K562 (cell line): ENCODE results near the gene TMEM187. TPM values are rescaled to one million over a fixed set of nuclear protein-coding genes. Genes with fewer than 3 reads are reported as not detected.

Source experiments
- ATAC-seq: fragments of 200-7000 bp; cut with Tn5 transposase; 3 replicates; pipeline ENCODE4 v1.9.1; 2020; ENCODE audit warnings: moderate library complexity
- BruUV-seq: library from RNA; stranded (reverse); fragments of 400-500 nt; replicated peaks from 2 replicates; lab custom pipeline; 2021; lab: Mats Ljungman, UMichigan
- CTCF ChIA-PET: fragments of 300-600 bp; formaldehyde crosslinking; extraction: SDS; loops from one replicate; lab custom pipeline; 2021; ENCODE audit warnings: low intra/inter-chr PET ratio; lab: Yijun Ruan, JAX
- POLR2A ChIA-PET: fragments of 300-600, 350-650 bp; sonication (Branson Sonifier 250); formaldehyde crosslinking; extraction: SDS; loops from one replicate; lab custom pipeline; 2021; ENCODE audit warnings: antibody characterized with exemption, inconsistent platforms; lab: Yijun Ruan, JAX
- DNase-seq, 4 experiments: peaks; one replicate each; pipeline versions ENCODE4 v3.0.0 to v3.0.0-alpha.2; 2011 to 2018; ENCODE audit warnings: low spot score in 3 of 4, mixed read lengths in 3 of 4; ENCODE audit errors: extremely low read depth in 1 of 4
- FAIRE-seq: peaks from 2 replicates; lab custom pipeline; 2011; peaks lifted over from hg19 to GRCh38; lab: Jason Lieb, UNC
- H2AFZ ChIP-seq: 2 replicates; pipeline ENCODE4 v1.6.0; 2011; ENCODE audit warnings: low read depth, low read length, control low read depth, inconsistent platforms
- H3K27ac ChIP-seq: fragments of 200-600 bp; 3 replicates; pipeline ENCODE4 v1.8.0; 2011; ENCODE audit warnings: low read depth, mild to moderate bottlenecking, control low read depth, inconsistent platforms, low read length, moderate library complexity, mixed read lengths; ENCODE audit errors: extremely low read depth
- H3K27me3 ChIP-seq, 2 experiments: fragments of 300-600 bp in 1 of 2; 2 replicates in 1 of 2; 3 replicates in 1 of 2; pipeline versions ENCODE4 v1.6.0 to v1.8.0; 2011; ENCODE audit warnings: inconsistent platforms in 2 of 2, low read length in 2 of 2, mild to moderate bottlenecking in 1 of 2, mixed read lengths in 1 of 2, moderate library complexity in 1 of 2; ENCODE audit not compliant: control insufficient read depth in 2 of 2, insufficient read depth in 2 of 2
- H3K36me3 ChIP-seq: fragments of 300-600 bp; 3 replicates; pipeline ENCODE4 v1.8.0; 2011; ENCODE audit warnings: mild to moderate bottlenecking, low read length, inconsistent platforms; ENCODE audit not compliant: control insufficient read depth, insufficient read depth
- H3K4me1 ChIP-seq, 2 experiments: fragments of 200-600 bp in 1 of 2; replicated peaks in 1 of 2; 2 replicates in 1 of 2; 3 replicates in 1 of 2; pipeline versions ENCODE4 v1.5.1 to v1.8.0; 2011; ENCODE audit warnings: inconsistent platforms in 2 of 2, low read length in 2 of 2, mild to moderate bottlenecking in 1 of 2, mixed read lengths in 1 of 2, moderate library complexity in 1 of 2; ENCODE audit not compliant: control insufficient read depth in 2 of 2, insufficient read depth in 2 of 2
- H3K4me2 ChIP-seq: 2 replicates; pipeline ENCODE4 v1.6.1; 2011; ENCODE audit warnings: low read length, control low read depth, inconsistent platforms, mixed read lengths; ENCODE audit not compliant: insufficient read depth
- H3K4me3 ChIP-seq: fragments of 200-600 bp; sonication (generic), shearing (Covaris generic); 2 replicates; pipeline ENCODE4 v1.5.1; 2016; ENCODE audit warnings: control low read depth, inconsistent platforms
- H3K79me2 ChIP-seq: fragments of 200-600 bp; 3 replicates; pipeline ENCODE4 v1.8.0; 2011; ENCODE audit warnings: low read length, inconsistent platforms; ENCODE audit not compliant: control insufficient read depth, insufficient read depth
- H3K9ac ChIP-seq, 2 experiments: 2 replicates each; pipeline versions ENCODE4 v1.6.0 to v1.6.1; 2011; ENCODE audit warnings: low read depth in 2 of 2, low read length in 2 of 2, control low read depth in 1 of 2, inconsistent platforms in 1 of 2, mild to moderate bottlenecking in 1 of 2, mixed read lengths in 1 of 2; ENCODE audit not compliant: insufficient read depth in 1 of 2
- H3K9me1 ChIP-seq: one replicate; pipeline ENCODE4 v1.6.0; 2011; ENCODE audit warnings: inconsistent platforms, mild to moderate bottlenecking, low read length, moderate library complexity; ENCODE audit not compliant: control insufficient read depth, insufficient read depth
- H3K9me3 ChIP-seq: replicated peaks from 2 replicates; pipeline ENCODE4 v1.5.1; 2011; ENCODE audit warnings: low read depth, low read length, inconsistent platforms; ENCODE audit not compliant: control insufficient read depth, insufficient read depth
- H4K20me1 ChIP-seq: replicated peaks from 2 replicates; pipeline ENCODE4 v1.6.1; 2011; ENCODE audit warnings: low read length, inconsistent platforms, mixed read lengths; ENCODE audit not compliant: control insufficient read depth, insufficient read depth
- BRCA1 ChIP-seq, 2 experiments: fragments of 450-650 bp in 1 of 2; sonication (generic) in 1 of 2; formaldehyde crosslinking in 1 of 2; IDR thresholded peaks; 2 replicates each; pipeline versions ENCODE4 v1.5.0 to v1.6.1; 2017 to 2020; ENCODE audit warnings: mild to moderate bottlenecking in 1 of 2, missing genetic modification reagents in 1 of 2
- POLR2G ChIP-seq: fragments of 200-400 bp; formaldehyde crosslinking; IDR thresholded peaks from 2 replicates; pipeline ENCODE4 v1.6.1; 2017; ENCODE audit warnings: low read depth, mild to moderate bottlenecking, antibody characterized with exemption, low read length, moderate library complexity
- RBFOX2 ChIP-seq: fragments of 200-400 bp; formaldehyde crosslinking; IDR thresholded peaks from 2 replicates; pipeline ENCODE4 v1.6.1; 2017; ENCODE audit warnings: low read depth, mild to moderate bottlenecking, low read length, moderate library complexity
- WGBS: fragments of 100-300 bp; shearing (Covaris generic); methylation state at CpG from one replicate; pipeline ENCODE4 v1.1.6; 2016; ENCODE audit warnings: low coverage, mixed read lengths; ENCODE audit not compliant: insufficient coverage; ENCODE audit errors: missing lambda C conversion rate; 5-methylcytosine and 5-hydroxymethylcytosine counted together
- in situ Hi-C: fragments of 300-500 bp; cut with MboI; formaldehyde crosslinking; loops from 4 replicates; pipeline ENCODE4 v1.15.0; 2018; ENCODE audit warnings: inconsistent platforms, mixed read lengths
- intact Hi-C: fragments of 100-400 bp; cut with micrococcal nuclease; formaldehyde crosslinking; loops from 2 replicates; pipeline ENCODE4 v1.14.2; 2022
- polyA plus RNA-seq, 8 experiments: library from polyadenylated mRNA; depleted of rRNA in 4 of 8; stranded (reverse) in 5 of 8; unstranded in 3 of 8; fragments of >200 nt; fragmentation: Nextera tagmentation in 2 of 8; fragmentation: Illumina TruSeq in 1 of 8; extraction: Ambion mirVana in 2 of 8; extraction: Trizol in 1 of 8; gene quantifications; 2 replicates each; pipeline versions ENCODE4 v1.2.1 to v1.2.3, GENCODE V29; 2011 to 2014; ENCODE audit warnings: inconsistent platforms in 1 of 8, missing spikeins in 1 of 8
- total RNA-seq, 7 experiments: library from RNA; depleted of rRNA in 6 of 7; stranded (reverse); fragments of >200 nt in 6 of 7; fragmentation: Illumina TruSeq in 2 of 7; extraction: Trizol in 2 of 7; gene quantifications; 2 replicates each; pipeline versions ENCODE4 v1.2.1 to v1.2.3, GENCODE V29; 2011 to 2021; ENCODE audit warnings: low replicate concordance in 1 of 7

TMEM187 gene
- total and polyA plus RNA-seq, 9 of the 15 experiments (the other 6 are each of a cell fraction or from before 2014, with no cell fraction given): 0.13 to 6.4 (median 1.6) TPM

DNA sequence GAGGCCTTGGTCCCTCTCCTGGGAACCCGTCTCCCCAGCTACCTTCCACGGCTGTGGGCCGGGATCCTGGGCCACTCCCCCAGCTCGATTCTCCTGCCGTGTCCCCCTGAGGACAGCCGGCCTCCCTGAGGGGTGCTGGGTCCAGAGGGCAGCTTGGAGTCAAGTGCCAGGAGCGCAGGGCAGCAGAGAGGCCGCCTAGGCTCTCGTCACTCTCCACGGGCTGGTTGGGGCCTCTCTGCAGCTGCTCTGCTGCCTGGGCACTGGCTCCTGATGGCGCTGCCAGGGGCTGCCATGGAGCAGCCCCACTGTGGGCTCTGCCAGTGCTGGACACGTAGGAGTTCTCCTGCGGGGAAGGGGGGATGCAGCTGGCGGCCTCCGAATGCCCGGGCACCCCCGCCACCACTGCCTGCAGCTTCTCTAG is 40.5 kb downstream of the TMEM187 start:
- no peaks in the 10 kb centered on the region; the same call in 1 of the 2 replicates for H4K20me1 ChIP-seq
- H3K79me2 ChIP-seq: peaks cover 27% of the 10 kb centered on the region
- peaks cover 85% of the 10 kb centered on the region for H3K36me3 ChIP-seq
- peak overlapping the region; percentile 36; the same call in 1 of the 3 replicates for H3K27ac ChIP-seq
- intact Hi-C loops (no loop called here), in situ Hi-C loops (no loop called here)
- ChIA-PET POLR2A (interaction anchor here (0.6 to 3.3 kb wide), 11 partner anchors 9 to 85 kb away, joined by 3 to 23 read pairs (median 4); partner anchors contain the start of genes MECP2 and TMEM187), CTCF (interaction anchor here (0.7 kb wide), 1 partner anchor 38 kb away, joined by 3 read pairs; no protein-coding TSS in a partner anchor)
- TF ChIP-seq POLR2G: peak; percentile 64
- no peak for TF ChIP-seq BRCA1 (IDR thresholded peaks at IDR 0.05)
- TF ChIP-seq BRCA1 (CRISPR knock-in tag; IDR thresholded peaks at IDR 0.05): no peak
- TF ChIP-seq RBFOX2: peak; percentile 21
- no peak for DNase-seq
- ATAC-seq: no peak
- H3K4me1 ChIP-seq: peaks cover 3 to 63% of the 10 kb centered on the region in 2 experiments
- no peak overlapping the region for H2AFZ ChIP-seq
- 80% methylated on average over 5 of the region's 17 CpGs for WGBS
- FAIRE-seq: no peak
- H3K4me2 ChIP-seq: no peak overlapping the region
- H3K9me3 ChIP-seq: no peaks in the 10 kb centered on the region
- no peaks in the 10 kb centered on the region for H3K9me1 ChIP-seq
- H3K9ac ChIP-seq: peak overlapping the region in 1 of 2 experiments; percentile 71; a peak in 2 of 4 replicates
- no peaks in the 10 kb centered on the region for H3K27me3 ChIP-seq
- no peak overlapping the region for H3K4me3 ChIP-seq
- no TSS peak for BruUV-seq
